ENCODE data around the gene INPPL1.

INPPL1 gene

GRCh38 chr11:72233773-72234513, 9.4 kb downstream of the INPPL1 start:
- no peak for DNase-seq

GRCh38 chr11:72234514-72234830, 9.9 kb downstream of the INPPL1 start:
- no peak for DNase-seq

- no peak for DNase-seq
Observed at GRCh38 chr11:72234920-72235319, 10.4 kb downstream of the INPPL1 start.

- no peak for DNase-seq
Observed at GRCh38 chr11:72235351-72236057, 10.9 kb downstream of the INPPL1 start.

GRCh38 chr11:72236083-72236697, 11.6 kb downstream of the INPPL1 start:
- no peak for DNase-seq

GRCh38 chr11:72236774-72237111, 12.2 kb downstream of the INPPL1 start:
- no peak for DNase-seq

- no peak for DNase-seq
Observed at GRCh38 chr11:72237112-72237931, 12.8 kb downstream of the INPPL1 start.

- peak; percentile 81 for DNase-seq
Observed at GRCh38 chr11:72238040-72238450, 13.5 kb downstream of the INPPL1 start.

GRCh38 chr11:72238492-72239312, 14.1 kb downstream of the INPPL1 start:
- peak; percentile 29 for DNase-seq

- peak; percentile 62 for DNase-seq
Observed at GRCh38 chr11:72239313-72239848, 14.8 kb downstream of the INPPL1 start.

- DNase-seq = no peak
Observed at GRCh38 chr11:72239849-72240460, 15.4 kb downstream of the INPPL1 start.

- DNase-seq = peak; percentile 67
Observed at GRCh38 chr11:72240461-72241290, 16.1 kb downstream of the INPPL1 start.

GRCh38 chr11:72241291-72241781, 16.8 kb downstream of the INPPL1 start:
- DNase-seq = no peak

- no peak for DNase-seq
Observed at GRCh38 chr11:72242141-72242540, 17.6 kb downstream of the INPPL1 start.

- no peak for DNase-seq
Observed at GRCh38 chr11:72243173-72244059, 18.8 kb downstream of the INPPL1 start.

GRCh38 chr11:72244060-72244360, 19.4 kb downstream of the INPPL1 start, which contains the start of gene PHOX2A:
TSS of gene PHOX2A (minus strand) at chr11:72244176. CDS start at chr11:72244004, 172 bp downstream.
- DNase-seq = peak; percentile 35

- peak; percentile 56 for DNase-seq
Observed at GRCh38 chr11:72244361-72245262, 20.0 kb downstream of the INPPL1 start.

GRCh38 chr11:72245263-72245816, 20.8 kb downstream of the INPPL1 start:
- DNase-seq = no peak
